HepG2 (cell line): ENCODE measurements around the gene MORF4L2. TPM values are rescaled to one million over a fixed set of nuclear protein-coding genes. Genes with fewer than 3 reads are reported as not detected.

ENCODE experiments used
- CCDC6 ChIP-seq: sonication (generic); formaldehyde crosslinking; IDR thresholded peaks from 2 replicates; pipeline ENCODE4 v1.8.1; 2022; ENCODE audit warnings: mild to moderate bottlenecking, missing genetic modification reagents, moderate library complexity
- FOXJ3 ChIP-seq: sonication (generic); formaldehyde crosslinking; IDR thresholded peaks from 2 replicates; pipeline ENCODE4 v1.4.0; 2020; ENCODE audit warnings: missing genetic modification reagents, mild to moderate bottlenecking, borderline replicate concordance
- IRF2 ChIP-seq: IDR thresholded peaks from 2 replicates; pipeline ENCODE4 v1.6.1; 2018; ENCODE audit warnings: missing genetic modification reagents, missing compliant biosample characterization
- KDM5A ChIP-seq: fragments of 200-600 bp; sonication (generic); IDR thresholded peaks from 2 replicates; pipeline ENCODE4 v1.7.0; 2018; ENCODE audit warnings: antibody characterized with exemption, mild to moderate bottlenecking, low read length, borderline replicate concordance
- NFIC ChIP-seq: IDR thresholded peaks from 2 replicates; pipeline ENCODE4 v1.6.1; 2012; ENCODE audit warnings: mild to moderate bottlenecking, low read length, inconsistent platforms
- PAWR ChIP-seq: sonication (generic); formaldehyde crosslinking; IDR thresholded peaks from 2 replicates; pipeline ENCODE4 v1.4.0; 2020; ENCODE audit warnings: missing genetic modification reagents, mild to moderate bottlenecking, borderline replicate concordance
- SMC3 ChIP-seq: IDR thresholded peaks from 2 replicates; pipeline ENCODE4 v1.6.1; 2011; ENCODE audit warnings: low read length, improper control_type of control experiment
- SP5 ChIP-seq: IDR thresholded peaks from 2 replicates; pipeline ENCODE4 v1.6.1; 2016; ENCODE audit warnings: low read depth, borderline replicate concordance
- TAF15 ChIP-seq: fragments of 200-400 bp; formaldehyde crosslinking; IDR thresholded peaks from one replicate; pipeline ENCODE4 v1.6.1; 2018; ENCODE audit warnings: mild to moderate bottlenecking, low read depth, low read length; ENCODE audit not compliant: poor library complexity, severe bottlenecking
- THAP11 ChIP-seq: IDR thresholded peaks from 2 replicates; pipeline ENCODE4 v1.6.1; 2016; ENCODE audit warnings: missing biosample characterization, missing genetic modification reagents
- TSC22D2 ChIP-seq: sonication (generic); formaldehyde crosslinking; IDR thresholded peaks from 2 replicates; pipeline ENCODE4 v1.5.1; 2020; ENCODE audit warnings: missing genetic modification reagents, mild to moderate bottlenecking, borderline replicate concordance
- ZBTB1 ChIP-seq: sonication (generic); formaldehyde crosslinking; IDR thresholded peaks from 2 replicates; pipeline ENCODE4 v1.4.0; 2020; ENCODE audit warnings: missing genetic modification reagents, borderline replicate concordance
- ZBTB8A ChIP-seq: sonication (generic); formaldehyde crosslinking; IDR thresholded peaks from 2 replicates; pipeline ENCODE4 v1.4.0; 2020; ENCODE audit warnings: mild to moderate bottlenecking, low read depth, missing genetic modification reagents, borderline replicate concordance
- ZC3H13 ChIP-seq: sonication (generic); formaldehyde crosslinking; IDR thresholded peaks from 2 replicates; pipeline ENCODE4 v1.8.1; 2023; ENCODE audit warnings: mild to moderate bottlenecking, missing genetic modification reagents, moderate library complexity
- ZFP36L2 ChIP-seq: sonication (generic); formaldehyde crosslinking; IDR thresholded peaks from 2 replicates; pipeline ENCODE4 v1.4.0; 2020; ENCODE audit warnings: missing genetic modification reagents
- ZFP90 ChIP-seq: sonication (generic); formaldehyde crosslinking; IDR thresholded peaks from 2 replicates; pipeline ENCODE4 v1.8.0; 2022; ENCODE audit warnings: missing genetic modification reagents, mild to moderate bottlenecking, inconsistent platforms, borderline replicate concordance
- ZFX ChIP-seq: sonication (generic); formaldehyde crosslinking; IDR thresholded peaks from 2 replicates; pipeline ENCODE4 v1.4.0; 2020; ENCODE audit warnings: mild to moderate bottlenecking, low read depth, missing genetic modification reagents, moderate library complexity
- ZNF367 ChIP-seq: sonication (generic); formaldehyde crosslinking; IDR thresholded peaks from 2 replicates; pipeline ENCODE4 v1.4.0; 2020; ENCODE audit warnings: missing genetic modification reagents, borderline replicate concordance
- ZNF382 ChIP-seq: sonication (generic); formaldehyde crosslinking; IDR thresholded peaks from 2 replicates; pipeline ENCODE4 v1.5.0; 2020; ENCODE audit warnings: missing genetic modification reagents, mild to moderate bottlenecking, borderline replicate concordance
- ZNF569 ChIP-seq: sonication (generic); formaldehyde crosslinking; IDR thresholded peaks from 2 replicates; pipeline ENCODE4 v1.5.0; 2020; ENCODE audit warnings: mild to moderate bottlenecking, missing genetic modification reagents, moderate library complexity, borderline replicate concordance
- ZNF773 ChIP-seq: sonication (generic); formaldehyde crosslinking; IDR thresholded peaks from 2 replicates; pipeline ENCODE4 v1.4.0; 2020; ENCODE audit warnings: missing genetic modification reagents, borderline replicate concordance
- ZNF781 ChIP-seq: sonication (generic); formaldehyde crosslinking; IDR thresholded peaks from 2 replicates; pipeline ENCODE4 v1.5.1; 2020; ENCODE audit warnings: borderline replicate concordance, mild to moderate bottlenecking, missing genetic modification reagents; ENCODE audit errors: not compliant biosample characterization
- ZNF891 ChIP-seq: sonication (generic); formaldehyde crosslinking; IDR thresholded peaks from 2 replicates; pipeline ENCODE4 v1.5.0; 2020; ENCODE audit warnings: mild to moderate bottlenecking, missing genetic modification reagents
- polyA plus RNA-seq, 8 experiments: library from polyadenylated mRNA; depleted of rRNA in 3 of 8; stranded (reverse) in 7 of 8; unstranded in 1 of 8; fragments of >200 nt; fragmentation: Illumina TruSeq in 4 of 8; extraction: Trizol in 4 of 8; gene quantifications; 2 replicates each; pipeline versions ENCODE4 v1.2.1 to v1.2.3, GENCODE V29; 2011 to 2016; ENCODE audit warnings: low read depth in 4 of 8, missing spikeins in 1 of 8, mixed read lengths in 1 of 8; ENCODE audit not compliant: insufficient read depth in 1 of 8
- total RNA-seq, 5 experiments: library from RNA; depleted of rRNA; stranded (reverse); fragments of >200 nt; fragmentation: Illumina TruSeq; extraction: Trizol; gene quantifications; 2 replicates each; pipeline ENCODE4 v1.2.3, GENCODE V29; 2016; ENCODE audit warnings: low read depth in 1 of 5
- TF ChIP-seq, protein P1 (sequence below): sonication (generic); formaldehyde crosslinking; IDR thresholded peaks from 2 replicates; pipeline ENCODE4; 2020; ENCODE audit warnings: missing genetic modification reagents, mild to moderate bottlenecking, borderline replicate concordance
- TF ChIP-seq, protein P2 (sequence below): sonication (generic); formaldehyde crosslinking; IDR thresholded peaks from 2 replicates; pipeline ENCODE4 v1.8.0; 2022; ENCODE audit warnings: mild to moderate bottlenecking, missing genetic modification reagents, moderate library complexity
- TF ChIP-seq, protein P3 (sequence below): sonication (generic); formaldehyde crosslinking; IDR thresholded peaks from 2 replicates; pipeline ENCODE4 v1.5.0; 2020; ENCODE audit warnings: missing genetic modification reagents

MORF4L2 gene
- total and polyA plus RNA-seq, 2 of the 13 experiments (the other 11 are each of a cell fraction or from before 2014, with no cell fraction given): 358 to 469 TPM

DNA sequence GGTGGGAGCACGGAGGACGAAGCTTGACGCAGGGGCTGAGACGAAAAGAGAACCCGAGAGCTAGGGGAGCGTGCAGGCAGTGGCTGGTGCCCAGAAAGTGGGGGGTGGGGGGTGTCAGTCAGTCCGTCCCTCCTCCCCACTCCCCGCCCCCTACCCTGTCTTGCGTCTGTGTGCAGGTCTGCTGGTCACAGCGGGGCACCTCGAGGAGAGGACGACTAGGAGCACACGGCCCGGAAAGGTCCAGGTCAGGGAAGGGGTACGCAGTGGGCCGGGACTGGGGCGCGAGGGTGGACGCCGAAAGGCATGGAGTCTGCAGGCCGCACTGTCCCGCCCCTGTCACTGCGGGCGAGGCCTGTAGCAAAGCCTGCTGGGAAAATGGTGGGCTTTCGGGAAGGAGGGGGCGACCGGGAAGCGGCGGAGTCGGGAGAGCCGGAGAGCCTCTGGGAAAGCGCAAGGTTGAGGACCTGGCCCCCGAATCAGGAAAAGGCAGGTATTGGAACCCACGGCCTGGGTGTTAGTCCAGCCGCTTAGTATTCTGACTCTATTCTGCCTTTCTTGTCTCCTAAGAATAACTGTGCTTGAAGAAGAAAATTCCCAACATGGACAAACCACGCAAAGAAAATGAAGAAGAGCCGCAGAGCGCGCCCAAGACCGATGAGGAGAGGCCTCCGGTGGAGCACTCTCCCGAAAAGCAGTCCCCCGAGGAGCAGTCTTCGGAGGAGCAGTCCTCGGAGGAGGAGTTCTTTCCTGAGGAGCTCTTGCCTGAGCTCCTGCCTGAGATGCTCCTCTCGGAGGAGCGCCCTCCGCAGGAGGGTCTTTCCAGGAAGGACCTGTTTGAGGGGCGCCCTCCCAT, 57.0 kb downstream of the MORF4L2 start (continued):
- no peak for TF ChIP-seq NFIC
- TF ChIP-seq ZNF569 (CRISPR knock-in tag): no peak
- TF ChIP-seq, protein P1, sequence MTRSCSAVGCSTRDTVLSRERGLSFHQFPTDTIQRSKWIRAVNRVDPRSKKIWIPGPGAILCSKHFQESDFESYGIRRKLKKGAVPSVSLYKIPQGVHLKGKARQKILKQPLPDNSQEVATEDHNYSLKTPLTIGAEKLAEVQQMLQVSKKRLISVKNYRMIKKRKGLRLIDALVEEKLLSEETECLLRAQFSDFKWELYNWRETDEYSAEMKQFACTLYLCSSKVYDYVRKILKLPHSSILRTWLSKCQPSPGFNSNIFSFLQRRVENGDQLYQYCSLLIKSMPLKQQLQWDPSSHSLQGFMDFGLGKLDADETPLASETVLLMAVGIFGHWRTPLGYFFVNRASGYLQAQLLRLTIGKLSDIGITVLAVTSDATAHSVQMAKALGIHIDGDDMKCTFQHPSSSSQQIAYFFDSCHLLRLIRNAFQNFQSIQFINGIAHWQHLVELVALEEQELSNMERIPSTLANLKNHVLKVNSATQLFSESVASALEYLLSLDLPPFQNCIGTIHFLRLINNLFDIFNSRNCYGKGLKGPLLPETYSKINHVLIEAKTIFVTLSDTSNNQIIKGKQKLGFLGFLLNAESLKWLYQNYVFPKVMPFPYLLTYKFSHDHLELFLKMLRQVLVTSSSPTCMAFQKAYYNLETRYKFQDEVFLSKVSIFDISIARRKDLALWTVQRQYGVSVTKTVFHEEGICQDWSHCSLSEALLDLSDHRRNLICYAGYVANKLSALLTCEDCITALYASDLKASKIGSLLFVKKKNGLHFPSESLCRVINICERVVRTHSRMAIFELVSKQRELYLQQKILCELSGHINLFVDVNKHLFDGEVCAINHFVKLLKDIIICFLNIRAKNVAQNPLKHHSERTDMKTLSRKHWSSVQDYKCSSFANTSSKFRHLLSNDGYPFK (CRISPR knock-in tag): no peak
- no peak for TF ChIP-seq IRF2 (CRISPR knock-in tag)
- no peak for TF ChIP-seq ZNF781 (CRISPR knock-in tag)
- TF ChIP-seq, protein P2, sequence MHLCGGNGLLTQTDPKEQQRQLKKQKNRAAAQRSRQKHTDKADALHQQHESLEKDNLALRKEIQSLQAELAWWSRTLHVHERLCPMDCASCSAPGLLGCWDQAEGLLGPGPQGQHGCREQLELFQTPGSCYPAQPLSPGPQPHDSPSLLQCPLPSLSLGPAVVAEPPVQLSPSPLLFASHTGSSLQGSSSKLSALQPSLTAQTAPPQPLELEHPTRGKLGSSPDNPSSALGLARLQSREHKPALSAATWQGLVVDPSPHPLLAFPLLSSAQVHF (CRISPR knock-in tag): no peak
- no peak for TF ChIP-seq ZNF382 (CRISPR knock-in tag)
- no peak for TF ChIP-seq ZNF367 (CRISPR knock-in tag)
- TF ChIP-seq SP5 (CRISPR knock-in tag): 0 out of 2 replicates have a peak, but pooled peaks have one; percentile 41
- TF ChIP-seq SMC3: no peak
- TF ChIP-seq, protein P3, sequence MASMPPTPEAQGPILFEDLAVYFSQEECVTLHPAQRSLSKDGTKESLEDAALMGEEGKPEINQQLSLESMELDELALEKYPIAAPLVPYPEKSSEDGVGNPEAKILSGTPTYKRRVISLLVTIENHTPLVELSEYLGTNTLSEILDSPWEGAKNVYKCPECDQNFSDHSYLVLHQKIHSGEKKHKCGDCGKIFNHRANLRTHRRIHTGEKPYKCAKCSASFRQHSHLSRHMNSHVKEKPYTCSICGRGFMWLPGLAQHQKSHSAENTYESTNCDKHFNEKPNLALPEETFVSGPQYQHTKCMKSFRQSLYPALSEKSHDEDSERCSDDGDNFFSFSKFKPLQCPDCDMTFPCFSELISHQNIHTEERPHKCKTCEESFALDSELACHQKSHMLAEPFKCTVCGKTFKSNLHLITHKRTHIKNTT (CRISPR knock-in tag): no peak
- TF ChIP-seq ZBTB8A (CRISPR knock-in tag): no peak
- TF ChIP-seq TSC22D2 (CRISPR knock-in tag): no peak
- no peak for TF ChIP-seq ZBTB1
- no peak for TF ChIP-seq CCDC6 (CRISPR knock-in tag)
- no peak for TF ChIP-seq ZFP36L2 (CRISPR knock-in tag)
- 0 out of 2 replicates have a peak, but pooled peaks have one; percentile 25 for TF ChIP-seq THAP11 (CRISPR knock-in tag)
- TF ChIP-seq ZNF891 (CRISPR knock-in tag): no peak
- no peak for TF ChIP-seq TAF15
- TF ChIP-seq ZNF773 (CRISPR knock-in tag): no peak
- TF ChIP-seq KDM5A: no peak
- 0 out of 2 replicates have a peak, but pooled peaks have one; percentile 26 for TF ChIP-seq ZC3H13
- TF ChIP-seq FOXJ3 (CRISPR knock-in tag): no peak
- peak; percentile 94 for TF ChIP-seq ZFX (CRISPR knock-in tag)
- TF ChIP-seq PAWR: no peak
- no peak for TF ChIP-seq ZFP90
